Loucy (cell line): ENCODE results near the gene AHCTF1.

Source experiments
- CTCF ChIP-seq: fragments of 200-600 bp; sonication (generic); conservative IDR thresholded peaks from 2 replicates; pipeline ENCODE4 v1.5.1; 2014; ENCODE audit warnings: mild to moderate bottlenecking, antibody characterized with exemption, low read length
- EZH2phosphoT487 ChIP-seq: fragments of 200-600 bp; IDR thresholded peaks from 2 replicates; pipeline ENCODE4 v1.6.1; 2018; ENCODE audit warnings: antibody characterized with exemption, mild to moderate bottlenecking, moderate library complexity, borderline replicate concordance

DNA sequence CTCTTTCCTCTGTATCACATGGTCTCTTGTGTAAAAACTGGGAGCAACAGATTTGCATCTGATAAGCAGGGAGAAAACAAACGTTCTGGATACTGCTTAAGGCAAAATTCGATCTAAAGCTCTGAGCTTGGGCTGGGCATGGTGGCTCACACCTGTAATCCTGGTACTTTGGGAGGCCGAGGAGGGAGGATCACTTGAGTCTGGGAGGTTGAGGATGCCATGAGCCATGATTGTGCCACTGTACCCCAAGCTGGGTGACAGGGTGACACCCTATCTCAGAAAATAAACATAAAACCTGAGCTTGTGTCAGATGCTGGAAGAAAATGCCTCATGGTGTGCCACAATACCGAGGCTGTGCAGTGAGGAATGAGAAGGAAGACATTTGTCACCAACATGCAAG lies 133.6 kb downstream of the AHCTF1 start:
- TF ChIP-seq CTCF, result no peak
- no peak for TF ChIP-seq EZH2phosphoT487
